ENCODE results near the gene TEDC2. TPM values are rescaled to one million over a fixed set of nuclear protein-coding genes. Genes with fewer than 3 reads are reported as not detected.

Gene TEDC2
- total RNA-seq, 1 donor from 2014 or later = 9.1 TPM

DNA sequence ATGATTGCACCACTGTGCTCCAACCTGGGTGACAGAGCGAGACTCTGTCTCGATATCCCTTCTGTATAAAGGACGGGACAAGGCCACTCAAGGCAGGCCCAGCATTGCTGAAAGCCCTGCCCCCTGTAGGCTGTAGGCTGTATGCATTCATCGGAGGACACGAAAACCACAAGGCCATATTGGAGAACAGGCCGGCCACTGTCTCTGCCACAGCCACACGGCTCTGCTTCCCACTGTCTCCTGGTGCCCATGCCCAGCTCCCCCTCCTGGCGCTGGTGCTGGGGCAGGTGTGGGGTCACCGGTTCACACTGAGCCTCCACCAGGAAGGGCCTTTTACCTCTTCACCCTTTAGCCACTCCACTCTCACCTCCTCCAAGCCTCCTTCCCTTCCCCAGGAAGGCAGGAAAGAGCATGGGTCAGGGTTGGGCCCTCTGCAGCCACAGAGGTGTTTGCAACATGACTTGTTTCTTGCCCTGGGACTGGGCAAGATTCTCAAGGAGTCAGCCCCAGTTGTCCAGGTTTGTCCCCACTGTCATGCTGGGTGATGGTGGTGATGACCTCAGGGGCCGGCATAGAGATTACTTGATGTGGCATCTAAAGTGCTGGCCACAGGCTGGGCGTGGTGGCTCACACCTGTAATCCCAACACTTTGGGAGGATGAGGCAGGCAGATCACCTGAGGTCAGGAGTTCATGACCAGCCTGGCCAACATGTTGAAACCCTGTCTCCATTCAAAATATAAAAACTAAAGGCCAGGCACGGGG, 5.9 kb downstream of the TEDC2 start:
- Mint-ChIP-seq H3K27ac (ENCODE audit: unreplicated experiment) (no peak overlapping the region), H3K9me3 (ENCODE audit: unreplicated experiment) (no peaks in the 10 kb centered on the region), H3K4me1 (ENCODE audit: unreplicated experiment) (peaks cover 4% of the 10 kb centered on the region), H3K27me3 (ENCODE audit: unreplicated experiment) (peaks cover 22% of the 10 kb centered on the region), H3K4me3 (ENCODE audit: unreplicated experiment) (no peak overlapping the region), H3K36me3 (ENCODE audit: low read depth, unreplicated experiment) (peaks cover 3% of the 10 kb centered on the region)
- no peak for DNase-seq (ENCODE audit: low spot score)
- TF ChIP-seq, protein P1, sequence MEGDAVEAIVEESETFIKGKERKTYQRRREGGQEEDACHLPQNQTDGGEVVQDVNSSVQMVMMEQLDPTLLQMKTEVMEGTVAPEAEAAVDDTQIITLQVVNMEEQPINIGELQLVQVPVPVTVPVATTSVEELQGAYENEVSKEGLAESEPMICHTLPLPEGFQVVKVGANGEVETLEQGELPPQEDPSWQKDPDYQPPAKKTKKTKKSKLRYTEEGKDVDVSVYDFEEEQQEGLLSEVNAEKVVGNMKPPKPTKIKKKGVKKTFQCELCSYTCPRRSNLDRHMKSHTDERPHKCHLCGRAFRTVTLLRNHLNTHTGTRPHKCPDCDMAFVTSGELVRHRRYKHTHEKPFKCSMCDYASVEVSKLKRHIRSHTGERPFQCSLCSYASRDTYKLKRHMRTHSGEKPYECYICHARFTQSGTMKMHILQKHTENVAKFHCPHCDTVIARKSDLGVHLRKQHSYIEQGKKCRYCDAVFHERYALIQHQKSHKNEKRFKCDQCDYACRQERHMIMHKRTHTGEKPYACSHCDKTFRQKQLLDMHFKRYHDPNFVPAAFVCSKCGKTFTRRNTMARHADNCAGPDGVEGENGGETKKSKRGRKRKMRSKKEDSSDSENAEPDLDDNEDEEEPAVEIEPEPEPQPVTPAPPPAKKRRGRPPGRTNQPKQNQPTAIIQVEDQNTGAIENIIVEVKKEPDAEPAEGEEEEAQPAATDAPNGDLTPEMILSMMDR (IDR thresholded peaks at IDR 0.05; ENCODE audit: unreplicated experiment) = peak; percentile 27

DNA sequence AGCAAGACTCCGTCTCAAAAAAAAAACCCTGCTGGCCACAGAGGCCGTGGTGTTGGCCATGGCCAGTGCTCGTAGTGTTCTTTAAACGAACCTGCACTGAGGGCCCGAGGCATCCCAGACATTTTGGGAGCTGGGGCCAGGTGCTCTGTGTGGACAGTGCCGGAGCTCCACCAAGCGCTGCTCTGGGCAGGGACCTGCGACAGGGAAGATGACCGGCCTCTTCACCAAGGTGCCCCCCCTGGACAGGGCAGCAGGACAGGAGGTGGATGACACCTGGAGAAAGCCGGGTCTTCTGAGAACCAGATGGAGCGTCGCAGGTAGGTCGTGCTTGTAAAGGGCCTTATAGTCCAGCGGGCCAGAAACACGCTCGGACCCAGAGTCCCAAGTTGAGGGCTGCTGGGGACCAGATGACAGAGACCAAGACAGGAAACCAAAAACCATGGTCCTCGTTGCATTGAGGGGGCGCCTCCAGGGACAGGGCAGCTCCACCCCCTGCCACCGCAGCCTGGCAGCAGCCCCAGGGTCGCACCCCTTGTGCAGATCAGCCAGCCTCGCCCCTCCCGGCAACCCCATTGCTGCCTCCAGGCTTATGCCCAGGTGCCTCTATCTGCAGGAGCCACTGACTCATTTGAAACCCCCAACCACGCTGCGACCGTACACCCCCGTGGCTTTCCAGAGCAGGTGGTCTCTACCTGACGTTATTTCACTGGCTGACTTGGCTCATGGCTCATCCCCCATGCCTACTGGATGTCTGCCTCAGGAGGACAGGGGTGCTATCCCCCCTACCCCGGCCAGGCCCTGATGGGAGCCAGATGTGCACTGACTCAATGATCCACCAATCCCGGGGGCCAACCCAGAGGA, 7.0 kb downstream of the TEDC2 start:
- Mint-ChIP-seq H3K4me1 (ENCODE audit: unreplicated experiment) (peaks cover 4% of the 10 kb centered on the region), H3K27me3 (ENCODE audit: unreplicated experiment) (peaks cover 19% of the 10 kb centered on the region), H3K4me3 (ENCODE audit: unreplicated experiment) (no peak overlapping the region), H3K27ac (ENCODE audit: unreplicated experiment) (no peak overlapping the region), H3K9me3 (ENCODE audit: unreplicated experiment) (no peaks in the 10 kb centered on the region), H3K36me3 (ENCODE audit: low read depth, unreplicated experiment) (peaks cover 3% of the 10 kb centered on the region)
- TF ChIP-seq, protein P1 (IDR thresholded peaks at IDR 0.05; ENCODE audit: unreplicated experiment) = no peak
- DNase-seq (ENCODE audit: low spot score) = no peak

DNA sequence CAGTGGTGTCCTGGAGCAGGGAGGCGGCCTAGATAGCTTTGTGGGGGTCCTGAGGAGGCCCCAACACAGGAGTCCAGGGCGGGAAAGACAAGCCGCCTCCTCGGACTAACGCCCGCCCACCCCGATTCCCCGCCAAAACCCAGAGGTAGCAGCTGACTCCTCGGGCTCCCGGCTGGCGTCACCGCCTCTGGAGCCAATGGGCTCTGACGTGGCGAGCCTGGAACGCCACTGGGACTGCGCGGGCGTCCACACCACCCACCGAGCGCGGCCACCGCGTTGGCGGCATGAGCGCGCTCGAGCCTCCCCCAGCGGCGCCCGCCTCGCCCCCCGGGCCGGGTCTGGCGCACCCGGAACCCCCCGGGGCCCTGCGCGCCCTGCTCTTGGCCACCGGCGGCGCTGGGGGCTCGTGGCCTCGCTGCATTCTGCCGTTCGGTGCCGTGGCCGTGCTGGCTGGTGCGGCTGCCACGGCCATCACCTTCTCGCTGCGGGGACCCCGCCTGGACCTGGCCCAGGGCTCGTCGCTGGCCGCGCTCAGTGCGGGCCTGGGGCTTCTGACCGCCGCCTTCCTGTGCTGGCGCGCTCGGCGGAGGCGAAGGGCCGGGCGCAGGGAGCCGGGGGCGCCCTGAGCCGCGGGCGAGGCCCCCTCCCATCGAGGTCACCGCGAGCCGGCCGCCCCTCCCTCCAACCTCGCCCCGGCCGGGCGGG, 7.8 kb downstream of the TEDC2 start:
- DNase-seq (ENCODE audit: low spot score) = peak; percentile 32
- Mint-ChIP-seq H3K4me1 (ENCODE audit: unreplicated experiment) (peaks cover 4% of the 10 kb centered on the region), H3K27ac (ENCODE audit: unreplicated experiment) (no peak overlapping the region), H3K27me3 (ENCODE audit: unreplicated experiment) (peaks cover 20% of the 10 kb centered on the region), H3K4me3 (ENCODE audit: unreplicated experiment) (no peak overlapping the region), H3K9me3 (ENCODE audit: unreplicated experiment) (no peaks in the 10 kb centered on the region), H3K36me3 (ENCODE audit: low read depth, unreplicated experiment) (peaks cover 3% of the 10 kb centered on the region)
- TF ChIP-seq, protein P1 (IDR thresholded peaks at IDR 0.05; ENCODE audit: unreplicated experiment) = no peak

GRCh38 chr16:2468233-2468724, 8.4 kb downstream of the TEDC2 start:
- peaks cover 3% of the 10 kb centered on the region for H3K36me3 Mint-ChIP-seq (ENCODE audit: low read depth, unreplicated experiment)
- H3K27me3 Mint-ChIP-seq (ENCODE audit: unreplicated experiment) = peaks cover 25% of the 10 kb centered on the region
- no peak overlapping the region for H3K4me3 Mint-ChIP-seq (ENCODE audit: unreplicated experiment)
- no peak for DNase-seq (ENCODE audit: low spot score)
- no peak overlapping the region for H3K27ac Mint-ChIP-seq (ENCODE audit: unreplicated experiment)
- peaks cover 4% of the 10 kb centered on the region for H3K4me1 Mint-ChIP-seq (ENCODE audit: unreplicated experiment)
- TF ChIP-seq, protein P1 (IDR thresholded peaks at IDR 0.05; ENCODE audit: unreplicated experiment) = no peak
- H3K9me3 Mint-ChIP-seq (ENCODE audit: unreplicated experiment) = no peaks in the 10 kb centered on the region

Measured in endothelial cell (in vitro differentiated cells).